Mesenchymal stem cell (in vitro differentiated cells and primary cell): Measurements from ENCODE around the gene RET.

Source experiments
- DNase-seq: peaks from one replicate; pipeline ENCODE4 v3.0.0-alpha.2; 2013
- H2AFZ ChIP-seq: one replicate; pipeline ENCODE4 v1.6.1; 2013; ENCODE audit warnings: low read depth, mild to moderate bottlenecking, control low read depth, inconsistent platforms, low read length, moderate library complexity
- H2AK5ac ChIP-seq: 2 replicates; pipeline ENCODE4 v1.6.1; 2013; ENCODE audit warnings: low read length, moderate library complexity, mild to moderate bottlenecking, inconsistent platforms; ENCODE audit not compliant: severe bottlenecking
- H2BK120ac ChIP-seq: one replicate; pipeline ENCODE4 v1.6.1; 2013; ENCODE audit warnings: low read depth, mild to moderate bottlenecking, inconsistent platforms, low read length, moderate library complexity
- H2BK12ac ChIP-seq, 2 experiments: one replicate each; pipeline ENCODE4 v1.6.1; 2013; ENCODE audit warnings: inconsistent platforms in 2 of 2, low read length in 2 of 2, mild to moderate bottlenecking in 2 of 2, moderate library complexity in 2 of 2, control low read depth in 1 of 2
- H2BK15ac ChIP-seq: one replicate; pipeline ENCODE4 v1.6.1; 2013; ENCODE audit warnings: mild to moderate bottlenecking, low read depth, inconsistent platforms; ENCODE audit not compliant: poor library complexity, severe bottlenecking
- H2BK5ac ChIP-seq: 2 replicates; pipeline ENCODE4 v1.6.1; 2013; ENCODE audit warnings: low read depth, mild to moderate bottlenecking, low read length, control low read depth, inconsistent platforms; ENCODE audit not compliant: poor library complexity, severe bottlenecking
- H3K14ac ChIP-seq, 2 experiments: one replicate each; pipeline ENCODE4 v1.6.1; 2013; ENCODE audit warnings: inconsistent platforms in 2 of 2, low read length in 2 of 2, control low read depth in 1 of 2, mild to moderate bottlenecking in 1 of 2, moderate library complexity in 1 of 2
- H3K18ac ChIP-seq, 2 experiments: one replicate each; pipeline ENCODE4 v1.6.1; 2013; ENCODE audit warnings: inconsistent platforms in 2 of 2, low read length in 2 of 2, control low read depth in 1 of 2, low read depth in 1 of 2, mild to moderate bottlenecking in 1 of 2
- H3K23ac ChIP-seq, 2 experiments: one replicate each; pipeline ENCODE4 v1.6.1; 2013; ENCODE audit warnings: inconsistent platforms in 2 of 2, low read length in 2 of 2, mild to moderate bottlenecking in 2 of 2, moderate library complexity in 2 of 2, control low read depth in 1 of 2
- H3K27ac ChIP-seq: 2 replicates; pipeline ENCODE4 v1.5.1; 2013; ENCODE audit warnings: mild to moderate bottlenecking, moderate library complexity, low read length, control low read depth, inconsistent platforms; ENCODE audit not compliant: poor library complexity, severe bottlenecking
- H3K27me3 ChIP-seq, 2 experiments: 2 replicates each; pipeline versions ENCODE4 v1.6.1 to v1.7.0; 2013; ENCODE audit warnings: low read length in 2 of 2, mild to moderate bottlenecking in 2 of 2, moderate library complexity in 2 of 2, control low read depth in 1 of 2, inconsistent platforms in 1 of 2; ENCODE audit not compliant: control insufficient read depth in 1 of 2, insufficient read depth in 1 of 2
- H3K36me3 ChIP-seq, 2 experiments: 2 replicates each; pipeline versions ENCODE4 v1.6.1 to v1.7.0; 2013; ENCODE audit warnings: low read length in 2 of 2, control low read depth in 1 of 2, inconsistent platforms in 1 of 2, low read depth in 1 of 2, mild to moderate bottlenecking in 1 of 2; ENCODE audit not compliant: insufficient read depth in 2 of 2, control insufficient read depth in 1 of 2
- H3K4ac ChIP-seq, 2 experiments: one replicate each; pipeline ENCODE4 v1.6.1; 2013; ENCODE audit warnings: inconsistent platforms in 2 of 2, low read length in 2 of 2, mild to moderate bottlenecking in 2 of 2, moderate library complexity in 2 of 2, control low read depth in 1 of 2, low read depth in 1 of 2
- H3K4me1 ChIP-seq: 2 replicates; pipeline ENCODE4 v1.6.1; 2013; ENCODE audit warnings: low read depth, low read length, control low read depth; ENCODE audit not compliant: control insufficient read depth, insufficient read depth
- H3K4me2 ChIP-seq: 2 replicates; pipeline ENCODE4 v1.6.1; 2013; ENCODE audit warnings: low read length, mild to moderate bottlenecking, inconsistent platforms; ENCODE audit not compliant: poor library complexity, severe bottlenecking
- H3K4me3 ChIP-seq, 2 experiments: 2 replicates each; pipeline versions ENCODE4 v1.5.1 to v1.7.0; 2013; ENCODE audit warnings: low read length in 2 of 2, mild to moderate bottlenecking in 2 of 2, control low read depth in 1 of 2, low read depth in 1 of 2; ENCODE audit not compliant: insufficient read depth in 1 of 2
- H3K79me1 ChIP-seq: replicated peaks from 2 replicates; pipeline ENCODE4 v1.6.1; 2013; ENCODE audit warnings: mild to moderate bottlenecking, control low read depth, low read length, inconsistent platforms; ENCODE audit not compliant: poor library complexity, severe bottlenecking
- H3K9ac ChIP-seq: 2 replicates; pipeline ENCODE4 v1.7.0; 2013; ENCODE audit warnings: mild to moderate bottlenecking, low read length, moderate library complexity
- H3K9me3 ChIP-seq: 2 replicates; pipeline ENCODE4 v1.7.0; 2013; ENCODE audit warnings: mild to moderate bottlenecking, low read length; ENCODE audit not compliant: control insufficient read depth
- H4K8ac ChIP-seq: one replicate; pipeline ENCODE4 v1.6.1; 2013; ENCODE audit warnings: inconsistent platforms, mild to moderate bottlenecking, low read length, moderate library complexity
- H4K91ac ChIP-seq: one replicate; pipeline ENCODE4 v1.6.1; 2013; ENCODE audit warnings: mild to moderate bottlenecking, low read length, inconsistent platforms
- WGBS: methylation state at CpG from one replicate; pipeline ENCODE4 v1.1.7; 2013; ENCODE audit warnings: mixed read lengths; 5-methylcytosine and 5-hydroxymethylcytosine counted together

The RET gene

DNA sequence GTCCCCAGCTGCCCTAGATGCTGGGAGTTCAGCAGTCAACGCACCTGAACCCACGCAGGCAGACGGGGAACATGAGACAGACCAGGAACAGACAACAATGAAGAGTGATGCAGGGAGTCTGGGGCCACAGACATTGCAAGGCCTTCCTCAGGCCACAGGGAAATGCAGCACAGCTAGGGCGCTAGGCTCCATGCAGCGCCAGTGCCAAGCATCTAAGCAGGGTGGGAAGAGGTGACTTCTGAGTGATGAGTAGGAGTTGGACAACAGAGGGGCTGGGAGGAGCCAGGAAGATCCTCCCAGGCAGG, 7.7 kb upstream of the RET start:
- Histone ChIP-seq H3K4me2 (no peak overlapping the region), H2AFZ (no peak overlapping the region), H3K36me3 (no peaks in the 10 kb centered on the region), H4K8ac (no peak overlapping the region), H3K79me1 (no peaks in the 10 kb centered on the region), H4K91ac (no peak overlapping the region), H3K9me3 (no peaks in the 10 kb centered on the region), H2AK5ac (no peak overlapping the region), H3K27me3 (peaks cover 31 to 53% of the 10 kb centered on the region in 2 experiments), H2BK120ac (no peak overlapping the region), H3K4ac (no peak overlapping the region), H3K9ac (no peak overlapping the region), H2BK12ac (no peak overlapping the region), H2BK15ac (no peak overlapping the region), H3K14ac (peak overlapping the region in 1 of 2 experiments; percentile 66), H3K4me3 (no peak overlapping the region), H3K18ac (no peak overlapping the region), H3K23ac (no peak overlapping the region), H3K27ac (no peak overlapping the region), H2BK5ac (no peak overlapping the region), H3K4me1 (peaks cover 2% of the 10 kb centered on the region)
- WGBS = 85% methylated on average over 5 of the region's 5 CpGs
- no peak for DNase-seq

- Histone ChIP-seq H4K8ac (no peak overlapping the region), H3K36me3 (no peaks in the 10 kb centered on the region), H3K23ac (no peak overlapping the region), H2AK5ac (no peak overlapping the region), H3K14ac (no peak overlapping the region), H4K91ac (no peak overlapping the region), H2AFZ (no peak overlapping the region), H3K4me3 (no peak overlapping the region), H2BK5ac (no peak overlapping the region), H3K9me3 (no peaks in the 10 kb centered on the region), H3K4ac (no peak overlapping the region), H3K27me3 (peaks cover 35 to 57% of the 10 kb centered on the region in 2 experiments), H3K4me1 (peaks cover 2% of the 10 kb centered on the region), H2BK120ac (no peak overlapping the region), H3K27ac (no peak overlapping the region), H3K18ac (no peak overlapping the region), H3K4me2 (no peak overlapping the region), H3K9ac (no peak overlapping the region), H2BK12ac (no peak overlapping the region), H3K79me1 (no peaks in the 10 kb centered on the region), H2BK15ac (no peak overlapping the region)
- no peak for DNase-seq
- WGBS = 76% methylated on average over 3 of the region's 4 CpGs
These were observed 7.3 kb upstream of the RET start for GRCh38 chr10:43069579-43069978.

DNA sequence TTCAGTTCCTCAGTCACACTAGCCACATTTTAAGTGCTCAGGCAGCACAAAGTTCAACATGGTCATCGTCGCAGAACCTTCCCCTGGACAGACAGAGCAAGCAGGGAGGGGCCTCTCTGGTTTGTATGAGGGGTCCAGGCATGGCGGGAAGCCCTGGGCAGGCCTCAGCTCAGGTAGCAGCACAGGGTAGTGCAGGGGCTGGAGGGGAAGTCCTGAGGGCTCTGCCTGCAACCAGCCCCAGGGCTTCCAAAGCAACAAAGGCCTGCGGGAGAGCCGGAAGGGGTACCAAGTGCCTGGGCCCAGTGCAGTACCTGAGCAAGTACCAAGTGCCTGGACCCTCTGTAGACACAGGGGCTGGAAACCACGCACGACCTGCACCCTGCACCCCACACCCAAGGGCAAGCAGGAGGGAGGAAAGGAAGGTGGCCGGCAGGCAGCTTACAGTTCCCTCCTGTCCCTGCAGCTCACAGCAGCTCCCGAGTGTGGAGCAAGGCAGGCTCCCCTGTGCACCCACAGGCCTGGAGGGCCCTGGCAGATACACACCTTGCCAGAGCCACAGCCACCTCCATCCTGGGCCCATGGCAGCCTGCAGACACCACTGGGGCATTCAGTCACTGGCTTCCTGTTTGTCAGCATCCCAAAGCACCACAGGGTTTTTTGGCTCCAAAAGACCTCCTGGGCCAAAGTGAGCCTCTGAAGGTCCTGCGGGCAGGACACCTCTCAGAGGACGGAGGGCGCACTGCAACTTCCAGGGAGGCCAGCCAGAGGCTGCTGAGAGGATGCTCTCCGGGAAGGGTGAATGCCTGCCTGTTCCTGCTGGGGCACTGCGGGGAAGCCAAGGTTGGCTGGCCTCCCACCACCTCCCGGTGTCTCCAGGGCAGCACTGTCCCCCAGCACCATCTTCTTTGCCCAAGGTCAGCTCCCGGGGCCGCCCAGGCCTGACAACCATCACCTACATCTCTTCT, 6.5 kb upstream of the RET start:
- Histone ChIP-seq H3K4me3 (no peak overlapping the region), H2BK15ac (no peak overlapping the region), H3K27ac (no peak overlapping the region), H2AK5ac (no peak overlapping the region), H3K18ac (no peak overlapping the region), H2BK12ac (no peak overlapping the region), H2AFZ (no peak overlapping the region), H4K8ac (no peak overlapping the region), H3K79me1 (no peaks in the 10 kb centered on the region), H3K4me1 (no peaks in the 10 kb centered on the region), H3K27me3 (peaks cover 42 to 65% of the 10 kb centered on the region in 2 experiments), H3K9me3 (no peaks in the 10 kb centered on the region), H3K23ac (no peak overlapping the region), H2BK120ac (no peak overlapping the region), H3K14ac (peak overlapping the region in 1 of 2 experiments; percentile 72), H3K36me3 (no peaks in the 10 kb centered on the region), H2BK5ac (no peak overlapping the region), H4K91ac (no peak overlapping the region), H3K9ac (no peak overlapping the region), H3K4ac (no peak overlapping the region), H3K4me2 (no peak overlapping the region)
- WGBS = 86% methylated on average over 15 of the region's 17 CpGs
- DNase-seq = no peak

GRCh38 chr10:43071865-43072650, 4.8 kb upstream of the RET start:
- no peak overlapping the region for H2AK5ac ChIP-seq
- no peak for DNase-seq

More at GRCh38 chr10:43071865-43072650, 4.8 kb upstream of the RET start:
- no peak overlapping the region for H2AFZ ChIP-seq
- no peak overlapping the region for H3K23ac ChIP-seq
- H2BK5ac ChIP-seq = no peak overlapping the region
- H4K91ac ChIP-seq = no peak overlapping the region
- no peak overlapping the region for H4K8ac ChIP-seq
- no peak overlapping the region for H2BK12ac ChIP-seq
- 86% methylated on average over 19 of the region's 19 CpGs for WGBS
- no peak overlapping the region for H3K14ac ChIP-seq
- H2BK120ac ChIP-seq = no peak overlapping the region
- H3K79me1 ChIP-seq = no peaks in the 10 kb centered on the region
- no peak overlapping the region for H3K27ac ChIP-seq
- no peak overlapping the region for H3K4me3 ChIP-seq
- no peak overlapping the region for H3K4ac ChIP-seq
- H3K4me2 ChIP-seq = no peak overlapping the region
- H3K4me1 ChIP-seq = peaks cover 9% of the 10 kb centered on the region
- H2BK15ac ChIP-seq = no peak overlapping the region
- H3K36me3 ChIP-seq = no peaks in the 10 kb centered on the region
- peaks cover 44 to 76% of the 10 kb centered on the region in 2 experiments for H3K27me3 ChIP-seq
- no peak overlapping the region for H3K9ac ChIP-seq
- H3K9me3 ChIP-seq = no peaks in the 10 kb centered on the region
- no peak overlapping the region for H3K18ac ChIP-seq
